Breast epithelium (tissue), 3 donors: ENCODE results near the gene CHRNA9.

ENCODE experiments used
- POLR2A ChIP-seq: fragments of 450-650 bp; IDR thresholded peaks from one replicate; pipeline ENCODE4 v1.6.1; 2016; ENCODE audit warnings: antibody characterized with exemption, mild to moderate bottlenecking, moderate library complexity
- TF ChIP-seq, protein P1 (sequence below), 3 donors: fragments of 450-650 bp; IDR thresholded peaks; one replicate each; pipeline ENCODE4 v1.5.1; 2016 to 2017; ENCODE audit warnings: antibody characterized with exemption in 3 of 3, mild to moderate bottlenecking in 3 of 3, moderate library complexity in 3 of 3

DNA sequence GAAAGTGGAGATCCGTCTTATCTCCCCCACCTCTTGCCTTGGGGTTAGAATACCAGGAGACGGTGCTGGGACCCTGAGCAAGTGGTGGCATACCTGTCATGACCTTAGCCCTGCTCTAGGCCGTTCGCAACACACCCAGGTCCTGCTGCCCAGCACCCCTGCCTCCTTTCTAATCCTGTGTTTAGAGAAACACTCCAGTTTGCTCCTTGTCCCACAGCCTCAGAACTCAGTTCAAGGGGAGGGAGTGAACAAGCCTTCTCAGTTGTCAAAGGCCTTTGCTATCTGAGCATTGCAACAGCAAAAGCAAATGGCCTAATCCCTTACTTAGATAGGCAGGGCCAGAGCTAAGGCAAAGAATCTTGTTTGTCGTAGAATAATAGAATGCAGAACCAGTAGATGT is 67.9 kb downstream of the CHRNA9 start:
- TF ChIP-seq, protein P1, sequence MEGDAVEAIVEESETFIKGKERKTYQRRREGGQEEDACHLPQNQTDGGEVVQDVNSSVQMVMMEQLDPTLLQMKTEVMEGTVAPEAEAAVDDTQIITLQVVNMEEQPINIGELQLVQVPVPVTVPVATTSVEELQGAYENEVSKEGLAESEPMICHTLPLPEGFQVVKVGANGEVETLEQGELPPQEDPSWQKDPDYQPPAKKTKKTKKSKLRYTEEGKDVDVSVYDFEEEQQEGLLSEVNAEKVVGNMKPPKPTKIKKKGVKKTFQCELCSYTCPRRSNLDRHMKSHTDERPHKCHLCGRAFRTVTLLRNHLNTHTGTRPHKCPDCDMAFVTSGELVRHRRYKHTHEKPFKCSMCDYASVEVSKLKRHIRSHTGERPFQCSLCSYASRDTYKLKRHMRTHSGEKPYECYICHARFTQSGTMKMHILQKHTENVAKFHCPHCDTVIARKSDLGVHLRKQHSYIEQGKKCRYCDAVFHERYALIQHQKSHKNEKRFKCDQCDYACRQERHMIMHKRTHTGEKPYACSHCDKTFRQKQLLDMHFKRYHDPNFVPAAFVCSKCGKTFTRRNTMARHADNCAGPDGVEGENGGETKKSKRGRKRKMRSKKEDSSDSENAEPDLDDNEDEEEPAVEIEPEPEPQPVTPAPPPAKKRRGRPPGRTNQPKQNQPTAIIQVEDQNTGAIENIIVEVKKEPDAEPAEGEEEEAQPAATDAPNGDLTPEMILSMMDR (IDR thresholded peaks at IDR 0.05) = no peak
- no peak for TF ChIP-seq POLR2A
